ENCODE data around the gene MYEOV.

The MYEOV gene

DNA sequence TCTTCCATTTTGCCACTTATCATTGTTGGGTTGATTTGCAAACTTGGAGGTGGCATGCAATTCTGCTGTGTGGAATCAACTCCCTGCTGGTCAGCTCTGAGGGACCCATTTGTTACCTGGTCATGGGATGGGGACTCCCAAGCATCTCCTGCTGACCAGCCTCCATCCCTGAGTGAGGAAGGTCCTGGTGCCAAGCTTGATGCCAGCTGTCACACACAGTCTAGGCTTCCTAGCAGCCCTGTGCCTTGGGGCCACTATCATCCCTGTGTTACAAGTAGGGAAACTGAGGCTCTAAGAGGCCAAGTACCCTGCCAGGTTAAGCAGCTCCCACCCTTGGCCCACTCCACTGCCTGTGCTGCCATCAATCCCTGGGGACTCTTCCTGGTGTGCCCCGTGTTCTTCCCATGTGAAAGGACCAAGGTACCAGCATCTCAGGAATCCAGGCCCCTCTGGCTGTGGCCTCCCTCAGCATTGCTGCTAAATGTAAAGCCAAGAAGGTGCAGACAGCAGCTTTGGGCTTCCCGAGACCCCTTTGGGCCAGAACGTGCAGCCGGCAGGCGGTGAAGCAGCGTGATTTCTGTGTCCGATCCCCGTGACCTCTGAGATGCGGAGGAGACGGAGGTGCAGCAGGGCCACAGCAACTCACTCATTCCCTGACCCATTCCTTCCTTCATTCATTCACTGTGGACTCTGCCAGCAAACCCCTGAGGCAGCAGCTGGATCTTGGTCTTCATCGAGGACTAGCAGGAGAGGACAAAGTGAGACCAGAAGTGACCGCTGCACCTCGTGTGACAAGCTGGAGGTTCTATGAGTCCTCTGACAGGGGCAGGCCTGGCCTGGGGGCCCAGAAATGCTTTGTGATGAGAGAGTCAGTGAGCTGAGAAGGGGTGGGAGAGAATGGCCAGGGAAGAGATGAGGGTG is 49.7 kb downstream of the MYEOV start:
- no peak for DNase-seq

DNA sequence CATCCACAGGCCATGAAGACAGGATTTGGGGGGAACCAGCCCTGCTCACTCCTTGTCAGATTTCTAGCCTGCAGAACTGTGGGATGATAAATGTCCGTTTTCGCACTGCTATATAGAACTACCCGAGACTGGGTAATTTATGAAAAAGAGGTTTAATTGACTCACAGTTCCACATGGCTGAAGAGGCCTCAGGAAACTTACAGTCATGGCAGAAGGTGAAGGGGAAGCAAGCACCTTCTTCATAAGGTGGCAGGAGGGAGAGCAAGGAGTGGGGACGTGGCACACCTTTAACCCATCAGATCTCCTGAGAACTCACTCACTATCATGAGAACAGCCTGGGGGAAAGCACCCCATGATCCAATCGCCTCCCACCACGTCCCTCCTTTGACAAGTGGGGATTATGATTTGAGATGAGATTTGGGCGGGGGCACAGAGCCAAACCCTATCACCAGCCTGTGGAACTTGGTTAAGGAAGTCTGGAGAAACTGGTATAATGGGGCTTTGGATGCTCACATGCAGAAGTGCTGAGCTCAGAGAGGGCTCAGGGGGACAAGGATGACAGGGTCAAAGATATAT is 50.7 kb downstream of the MYEOV start:
- DNase-seq, result no peak
